Suprapubic skin (tissue), 4 donors: ENCODE measurements around the gene NQO1. TPM values are rescaled to one million over a fixed set of nuclear protein-coding genes. Genes with fewer than 3 reads are reported as not detected.
"Not testable (repeated sequence)": the region's sequence is repeated elsewhere in the genome, so short reads cannot be mapped to it uniquely, and the experiment has no call there.

ENCODE experiments used
- DNase-seq, 2 donors: peaks; one replicate each; pipeline ENCODE4 v3.0.0-alpha.2; 2019; ENCODE audit warnings: low spot score in 2 of 2
- H3K27ac ChIP-seq: fragments of 200-600 bp; sonication (generic); one replicate; pipeline ENCODE4 v1.5.1; 2019
- H3K27me3 ChIP-seq: fragments of 200-600 bp; sonication (generic); one replicate; pipeline ENCODE4 v1.5.1; 2019
- H3K36me3 ChIP-seq: fragments of 200-600 bp; sonication (generic); one replicate; pipeline ENCODE4 v1.5.1; 2019
- H3K4me1 ChIP-seq: fragments of 200-600 bp; sonication (generic); one replicate; pipeline ENCODE4 v1.5.1; 2019
- H3K4me3 ChIP-seq: fragments of 200-600 bp; sonication (generic); one replicate; pipeline ENCODE4 v1.5.1; 2019; ENCODE audit warnings: mild to moderate bottlenecking
- H3K9me3 ChIP-seq: fragments of 200-600 bp; sonication (generic); one replicate; pipeline ENCODE4 v1.5.1; 2019
- CTCF ChIP-seq, 2 donors: fragments of 200-600 bp in 1 of 2; fragments of 450-650 bp in 1 of 2; sonication (generic) in 1 of 2; IDR thresholded peaks; one replicate each; pipeline ENCODE4 v1.5.1; 2016 to 2019; ENCODE audit warnings: antibody characterized with exemption in 2 of 2, mild to moderate bottlenecking in 1 of 2, moderate library complexity in 1 of 2
- EP300 ChIP-seq: sonication (generic); formaldehyde crosslinking; IDR thresholded peaks from one replicate; pipeline ENCODE4 v1.6.1; 2017; ENCODE audit warnings: antibody characterized with exemption
- POLR2A ChIP-seq, 2 donors: fragments of 450-650 bp; IDR thresholded peaks; one replicate each; pipeline ENCODE4 v1.6.1; 2017; ENCODE audit warnings: antibody characterized with exemption in 2 of 2, mild to moderate bottlenecking in 2 of 2, moderate library complexity in 2 of 2
- POLR2AphosphoS5 ChIP-seq, 3 donors: sonication (generic); formaldehyde crosslinking; IDR thresholded peaks; one replicate each; pipeline ENCODE4 v1.6.1; 2017; ENCODE audit warnings: antibody characterized with exemption in 3 of 3
- WGBS: methylation state at CpG from one replicate; pipeline ENCODE4 v1.1.5; 2018; 5-methylcytosine and 5-hydroxymethylcytosine counted together
- total RNA-seq, 4 donors: library from RNA; depleted of rRNA; stranded (reverse); fragments of >200 nt; gene quantifications; one replicate each; pipeline ENCODE4 v1.1.0, GENCODE V29; 2016

The NQO1 gene
- total RNA-seq, 4 donors from 2014 or later = 10.2 to 34.6 (median 21.4) TPM

- peak within 1 kb of the TSS; percentile 88 for H3K27ac ChIP-seq
- under 1% methylated on average over 46 of the region's 68 CpGs for WGBS
- peak within 1 kb of the TSS; percentile 79 for H3K4me3 ChIP-seq
- H3K9me3 ChIP-seq = no peaks in the 10 kb centered on the region
- H3K36me3 ChIP-seq = no peaks in the 10 kb centered on the region
- H3K4me1 ChIP-seq = peaks cover 15% of the 10 kb centered on the region
- DNase-seq = peak; percentile 81 to 86
- TF ChIP-seq CTCF (IDR thresholded peaks at IDR 0.05) (no peak), EP300 (peak; percentile 47), POLR2A (IDR thresholded peaks at IDR 0.05) (peak in 1 of 2 donors; percentile 19), POLR2AphosphoS5 (IDR thresholded peaks at IDR 0.05) (peak in 2 of 3 donors; percentile 17 to 69)
- H3K27me3 ChIP-seq = no peaks in the 10 kb centered on the region
These were observed 35.8 kb upstream of the NQO1 start, which contains the start of gene WWP2 for GRCh38 chr16:69761983-69762813. WWP2 (plus strand) TSS chr16:69762332; CDS start chr16:69787011, 24,679 bp downstream.

- H3K4me1 ChIP-seq = peaks cover 26% of the 10 kb centered on the region
- 86% methylated on average over 13 of the region's 13 CpGs for WGBS
- not testable (repeated sequence) for H3K27ac ChIP-seq, H3K9me3 ChIP-seq, H3K27me3 ChIP-seq, H3K36me3 ChIP-seq, H3K4me3 ChIP-seq
- DNase-seq = peak in 1 of 2 donors; percentile 26
These were observed 31.0 kb upstream of the NQO1 start for GRCh38 chr16:69757375-69757774.

GRCh38 chr16:69756705-69757104 is 30.3 kb upstream of the NQO1 start:
- DNase-seq = peak in 1 of 2 donors; percentile 26
- Histone ChIP-seq H3K36me3 (peaks cover 5% of the 10 kb centered on the region), H3K27me3 (no peaks in the 10 kb centered on the region), H3K4me3 (no peak overlapping the region), H3K27ac (no peak overlapping the region), H3K4me1 (peaks cover 23% of the 10 kb centered on the region), H3K9me3 (no peaks in the 10 kb centered on the region)
- WGBS = 91% methylated on average over 10 of the region's 10 CpGs
- TF ChIP-seq POLR2A (IDR thresholded peaks at IDR 0.05) = no peak
- no peak for TF ChIP-seq CTCF (IDR thresholded peaks at IDR 0.05)
- TF ChIP-seq EP300 = no peak
- no peak for TF ChIP-seq POLR2AphosphoS5 (IDR thresholded peaks at IDR 0.05)

- peak; percentile 18 to 84 (median 82) for TF ChIP-seq POLR2AphosphoS5 (IDR thresholded peaks at IDR 0.05)
- peak; percentile 99 for TF ChIP-seq CTCF (IDR thresholded peaks at IDR 0.05)
- no peak for TF ChIP-seq EP300
- peak in 1 of 2 donors; percentile 49 for TF ChIP-seq POLR2A (IDR thresholded peaks at IDR 0.05)
- peaks cover 25% of the 10 kb centered on the region for H3K36me3 ChIP-seq
- H3K4me1 ChIP-seq = peaks cover 20% of the 10 kb centered on the region
- H3K27ac ChIP-seq = peak within 1 kb of the TSS; percentile 69
- WGBS = 1% methylated on average over 18 of the region's 58 CpGs
- DNase-seq = peak; percentile 95
- no peaks in the 10 kb centered on the region for H3K9me3 ChIP-seq
- no peaks in the 10 kb centered on the region for H3K27me3 ChIP-seq
- H3K4me3 ChIP-seq = peak within 1 kb of the TSS; percentile 75
These were observed 28.3 kb upstream of the NQO1 start, which contains the start of gene NOB1 for GRCh38 chr16:69754469-69755310. NOB1 (minus strand) TSS chr16:69754926; CDS start chr16:69754910, 16 bp downstream.

GRCh38 chr16:69754143-69754468 is 27.7 kb upstream of the NQO1 start:
- H3K36me3 ChIP-seq = peaks cover 31% of the 10 kb centered on the region
- H3K4me3 ChIP-seq = peak overlapping the region; percentile 75
- WGBS = 3% methylated on average over 4 of the region's 4 CpGs
- TF ChIP-seq EP300 (no peak), POLR2A (IDR thresholded peaks at IDR 0.05) (no peak), CTCF (IDR thresholded peaks at IDR 0.05) (no peak), POLR2AphosphoS5 (IDR thresholded peaks at IDR 0.05) (no peak)
- peak overlapping the region; percentile 69 for H3K27ac ChIP-seq
- DNase-seq = no peak
- peaks cover 20% of the 10 kb centered on the region for H3K4me1 ChIP-seq
- no peaks in the 10 kb centered on the region for H3K9me3 ChIP-seq
- no peaks in the 10 kb centered on the region for H3K27me3 ChIP-seq
